ENCODE results near the gene RBM18.

The RBM18 gene

DNA sequence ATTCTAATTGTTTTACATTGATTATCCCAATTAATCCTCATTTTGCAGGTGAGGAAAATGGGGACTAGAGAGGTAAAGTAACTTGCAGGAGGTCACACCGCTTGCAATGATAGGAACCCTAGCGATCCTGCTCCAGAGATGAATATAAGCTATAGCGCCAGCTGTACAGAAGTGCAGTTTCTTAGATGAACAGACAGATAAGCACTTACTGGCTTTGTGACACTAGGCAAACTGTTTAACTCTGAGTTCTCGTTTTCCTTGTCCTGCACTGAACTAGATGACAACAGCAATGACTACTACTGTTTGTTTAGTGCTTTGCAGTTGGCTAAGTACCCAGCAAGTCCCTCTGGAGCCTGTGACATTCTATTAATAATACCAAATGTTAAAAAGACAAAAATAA is 47.0 kb downstream of the RBM18 start:
- Histone ChIP-seq H3K27me3 (peaks cover 69 to 96% (median 84%) of the 10 kb centered on the region in 11 experiments), H3K4me1 (peaks cover 45 to 74% (median 65%) of the 10 kb centered on the region in 10 experiments)

DNA sequence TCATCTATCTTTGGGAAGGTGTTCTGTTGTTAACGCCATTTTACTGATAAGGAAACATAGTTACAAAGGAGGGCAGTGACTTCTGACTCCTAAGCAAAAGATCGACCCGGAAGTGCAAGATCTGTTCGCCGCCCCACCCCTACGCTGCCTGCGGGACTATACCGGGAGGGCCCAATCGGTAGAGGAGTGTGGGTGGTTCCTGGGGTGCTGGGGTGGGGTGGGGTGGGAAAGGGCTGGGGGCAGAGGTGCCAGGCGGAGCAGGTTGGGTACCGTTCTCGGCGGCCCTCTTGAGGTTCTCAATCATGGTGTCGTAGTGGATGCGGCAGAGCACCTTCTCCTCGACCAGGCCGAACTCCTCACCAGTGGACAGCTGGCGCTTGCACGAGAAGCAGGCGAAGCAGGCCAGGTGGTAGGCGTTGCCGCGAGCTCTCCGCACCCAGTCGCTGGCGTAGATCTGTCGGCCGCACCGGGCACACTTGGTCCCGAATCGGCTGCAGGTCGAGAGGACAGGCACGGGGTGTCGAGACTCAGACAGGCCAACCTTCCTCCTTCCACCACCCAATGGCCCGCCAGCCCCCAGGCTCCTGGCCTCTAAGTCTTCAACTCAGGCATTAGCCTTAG is 47.7 kb downstream of the RBM18 start:
- Histone ChIP-seq H3K27me3 (peaks cover 72 to 97% (median 87%) of the 10 kb centered on the region in 11 experiments), H3K4me3 (no peak overlapping the region), H3K4me1 (peaks cover 38 to 67% (median 59%) of the 10 kb centered on the region in 10 experiments), H3K4me2 (peak overlapping the region in 9 of 11 experiments; percentile 90 to 98 (median 95); a peak in 16 of 22 replicates), H3K27ac (no peak overlapping the region), H3K36me3 (no peaks in the 10 kb centered on the region), H4K20me1 (peaks cover 0 to 26% (median 0%) of the 10 kb centered on the region in 11 experiments; a peak in 2 of 22 replicates), H3K9me3 (replicated peaks in 1 of 11) (peaks cover 0 to 11% (median 0%) of the 10 kb centered on the region in 11 experiments; a peak in 6 of 22 replicates), H3K9ac (no peak overlapping the region)
- TF ChIP-seq Cebpa-rat (IDR thresholded peaks at IDR 0.05), result no peak

More for the DNA sequence above, 47.0 kb downstream of the RBM18 start:
- TF ChIP-seq Cebpa-rat (IDR thresholded peaks at IDR 0.05), result no peak
- Histone ChIP-seq H3K27ac (peak overlapping the region in 5 of 11 experiments; percentile 69 to 79 (median 75); a peak in 9 of 22 replicates), H4K20me1 (peaks cover 0 to 26% (median 0%) of the 10 kb centered on the region in 11 experiments; a peak in 2 of 22 replicates), H3K4me3 (no peak overlapping the region), H3K4me2 (peak overlapping the region; percentile 89 to 98 (median 95); a peak in 21 of 22 replicates), H3K9ac (peak overlapping the region in 1 of 11 experiments; percentile 67; a peak in 2 of 22 replicates), H3K36me3 (no peaks in the 10 kb centered on the region), H3K9me3 (replicated peaks in 1 of 11) (peaks cover 0 to 11% (median 0%) of the 10 kb centered on the region in 11 experiments; a peak in 6 of 22 replicates)

DNA sequence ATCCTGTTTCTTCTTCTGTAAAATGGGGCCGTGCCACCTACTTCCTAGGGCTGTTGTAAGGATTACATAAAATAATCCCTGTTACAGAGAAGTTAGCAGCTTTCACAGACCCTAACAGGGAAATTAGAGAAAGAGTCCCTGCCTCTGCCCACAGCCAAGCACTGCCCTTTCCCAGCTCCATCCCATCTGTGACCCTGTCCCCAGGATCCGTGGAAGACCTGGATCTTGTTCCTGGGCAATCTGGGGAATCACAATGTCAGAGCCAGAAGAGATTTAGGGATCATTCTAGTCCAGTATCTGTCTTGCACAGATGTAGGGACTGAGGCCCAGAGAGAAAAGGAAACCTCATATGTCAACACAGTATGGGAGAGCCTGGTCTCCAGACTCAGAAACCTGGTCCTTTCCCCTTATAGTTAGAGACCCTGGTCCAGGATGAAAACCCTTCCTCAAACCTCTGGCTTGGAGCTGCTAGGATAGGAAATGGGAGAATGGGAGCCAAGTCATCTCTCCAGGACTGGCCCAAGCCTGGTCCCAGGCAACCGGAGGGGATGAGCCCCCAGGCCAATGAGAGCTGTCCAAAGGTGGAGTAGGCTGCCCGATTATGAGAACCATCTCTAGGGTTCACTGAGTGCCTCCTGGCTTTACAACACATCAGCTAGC is 48.4 kb downstream of the RBM18 start:
- H3K27me3 ChIP-seq, result peaks cover 67 to 97% (median 84%) of the 10 kb centered on the region in 11 experiments
- H3K27ac ChIP-seq, result no peak overlapping the region
- no peak overlapping the region for H3K4me3 ChIP-seq
- H3K36me3 ChIP-seq, result no peaks in the 10 kb centered on the region
- peaks cover 0 to 26% (median 0%) of the 10 kb centered on the region in 11 experiments; a peak in 2 of 22 replicates for H4K20me1 ChIP-seq
- no peak overlapping the region; a peak in 1 of 22 replicates for H3K4me2 ChIP-seq
- H3K4me1 ChIP-seq, result peaks cover 31 to 61% (median 54%) of the 10 kb centered on the region in 10 experiments
- no peak for TF ChIP-seq Cebpa-rat (IDR thresholded peaks at IDR 0.05)
- no peak overlapping the region for H3K9ac ChIP-seq
- H3K9me3 ChIP-seq (replicated peaks in 1 of 11), result peaks cover 0 to 11% (median 0%) of the 10 kb centered on the region in 11 experiments; a peak in 6 of 22 replicates

DNA sequence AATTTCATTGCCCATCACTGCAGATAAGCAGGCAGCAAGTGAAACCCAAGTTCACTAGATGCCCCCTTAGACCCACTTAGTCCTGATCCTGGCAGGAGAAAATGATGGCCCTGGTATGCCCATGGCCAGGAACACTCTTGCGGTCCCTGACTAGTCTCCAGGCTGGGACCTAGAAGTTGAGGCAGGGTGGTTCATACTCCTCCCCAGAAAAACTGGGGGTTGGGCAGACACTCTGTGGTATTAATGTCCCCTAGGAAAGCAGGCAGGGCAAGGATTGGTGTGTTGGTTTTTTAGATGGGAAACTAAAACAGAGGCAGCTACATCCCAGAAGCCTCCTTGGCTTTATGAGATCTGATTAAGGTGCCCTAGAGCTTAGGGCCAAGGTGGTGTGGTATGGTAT is 49.0 kb downstream of the RBM18 start:
- H4K20me1 ChIP-seq, result peaks cover 0 to 25% (median 0%) of the 10 kb centered on the region in 11 experiments; a peak in 2 of 22 replicates
- no peak for TF ChIP-seq Cebpa-rat (IDR thresholded peaks at IDR 0.05)
- no peak overlapping the region; a peak in 1 of 22 replicates for H3K4me2 ChIP-seq
- H3K9me3 ChIP-seq (replicated peaks in 1 of 11), result peaks cover 0 to 11% (median 0%) of the 10 kb centered on the region in 11 experiments; a peak in 6 of 22 replicates
- H3K4me3 ChIP-seq, result no peak overlapping the region
- H3K9ac ChIP-seq, result no peak overlapping the region
- no peak overlapping the region for H3K27ac ChIP-seq
- H3K4me1 ChIP-seq, result peaks cover 26 to 55% (median 48%) of the 10 kb centered on the region in 10 experiments
- peaks cover 61 to 91% (median 78%) of the 10 kb centered on the region in 11 experiments for H3K27me3 ChIP-seq
- no peaks in the 10 kb centered on the region for H3K36me3 ChIP-seq

DNA sequence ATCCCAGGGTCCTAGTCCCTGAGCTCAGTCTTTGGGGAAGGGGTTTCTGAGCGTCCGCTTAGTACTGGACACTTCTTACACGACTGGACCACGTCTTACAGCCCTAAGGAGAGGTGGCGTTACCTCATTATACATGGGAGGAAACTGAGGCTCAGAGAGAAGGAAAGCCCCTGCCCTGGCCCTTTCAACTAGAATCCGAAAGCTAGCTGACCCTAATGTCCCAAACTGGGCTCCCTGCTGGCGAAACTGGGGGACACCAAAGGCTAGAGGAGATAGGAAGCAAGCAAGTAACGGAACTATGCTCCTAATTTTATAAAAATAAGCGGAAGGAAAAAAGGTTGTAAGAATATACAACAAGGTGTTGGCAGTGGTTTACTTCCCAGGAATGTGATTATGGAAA is 50.1 kb downstream of the RBM18 start:
- peaks cover 50 to 79% (median 67%) of the 10 kb centered on the region in 11 experiments for H3K27me3 ChIP-seq
- H3K27ac ChIP-seq, result no peak overlapping the region
- H3K4me1 ChIP-seq, result peaks cover 22 to 43% (median 37%) of the 10 kb centered on the region in 10 experiments
- H3K9ac ChIP-seq, result no peak overlapping the region
- peaks cover 0 to under 1% (median 0%) of the 10 kb centered on the region in 11 experiments; a peak in 1 of 22 replicates for H3K9me3 ChIP-seq (replicated peaks in 1 of 11)
- peaks cover 0 to 20% (median 0%) of the 10 kb centered on the region in 11 experiments; a peak in 2 of 22 replicates for H4K20me1 ChIP-seq
- no peak overlapping the region for H3K4me3 ChIP-seq
- no peaks in the 10 kb centered on the region for H3K36me3 ChIP-seq
- peak overlapping the region; percentile 76 to 93 (median 87); a peak in 12 of 22 replicates for H3K4me2 ChIP-seq
- no peak for TF ChIP-seq Cebpa-rat (IDR thresholded peaks at IDR 0.05)

DNA sequence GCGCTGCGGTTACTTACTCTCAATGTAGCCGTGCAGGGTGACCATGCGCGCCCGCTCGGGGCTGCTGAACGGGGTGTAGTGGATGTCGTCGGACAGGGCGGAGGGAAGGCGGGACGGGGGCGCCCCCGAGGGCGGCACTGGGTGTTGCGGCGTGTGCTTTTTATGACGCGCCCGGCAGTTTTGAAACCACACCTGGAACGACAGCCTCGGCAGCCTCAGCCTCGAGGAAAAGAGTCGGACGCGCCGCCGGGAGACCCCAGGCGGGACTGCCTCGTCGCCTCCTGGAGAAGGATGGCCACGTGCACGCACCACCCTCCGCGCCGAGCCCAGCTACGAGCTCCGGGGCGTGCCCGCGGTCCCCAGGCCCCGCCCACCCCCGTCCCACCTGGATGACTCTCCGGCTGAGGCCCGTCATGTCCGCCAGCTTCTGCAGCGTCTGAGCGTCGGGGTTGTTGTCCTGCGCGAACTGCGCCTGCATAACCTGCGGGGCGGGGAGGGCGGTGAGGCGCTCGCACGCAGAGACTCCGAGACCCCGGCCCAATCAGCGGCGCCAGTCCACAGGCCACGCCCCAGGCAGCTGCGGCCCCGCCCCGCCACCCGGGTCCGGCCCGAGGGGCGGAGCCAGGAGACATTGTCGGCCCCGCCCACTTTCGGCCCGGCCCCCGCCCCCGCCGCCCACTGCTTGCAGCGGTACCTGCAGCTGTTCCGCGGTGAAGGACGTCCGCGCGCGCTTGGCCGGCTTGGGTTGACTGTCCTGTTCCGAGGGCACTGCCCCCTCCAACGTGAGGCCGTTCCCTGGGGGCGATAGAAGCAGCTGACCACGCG is 50.8 kb downstream of the RBM18 start:
- Histone ChIP-seq H3K4me3 (peak overlapping the region; percentile 44 to 65 (median 50)), H3K4me2 (peak overlapping the region; percentile 76 to 93 (median 87)), H3K9ac (peak overlapping the region in 6 of 11 experiments; percentile 5 to 57 (median 36); a peak in 9 of 22 replicates), H3K4me1 (peaks cover 15 to 36% (median 29%) of the 10 kb centered on the region in 10 experiments), H3K9me3 (replicated peaks in 1 of 11) (no peaks in the 10 kb centered on the region), H3K27ac (peak overlapping the region in 4 of 11 experiments; percentile 26 to 43 (median 33); a peak in 3 of 22 replicates), H3K27me3 (peaks cover 43 to 72% (median 60%) of the 10 kb centered on the region in 11 experiments), H3K36me3 (no peaks in the 10 kb centered on the region), H4K20me1 (peaks cover 0 to 20% (median 0%) of the 10 kb centered on the region in 11 experiments; a peak in 2 of 22 replicates)
- no peak for TF ChIP-seq Cebpa-rat (IDR thresholded peaks at IDR 0.05)

DNA sequence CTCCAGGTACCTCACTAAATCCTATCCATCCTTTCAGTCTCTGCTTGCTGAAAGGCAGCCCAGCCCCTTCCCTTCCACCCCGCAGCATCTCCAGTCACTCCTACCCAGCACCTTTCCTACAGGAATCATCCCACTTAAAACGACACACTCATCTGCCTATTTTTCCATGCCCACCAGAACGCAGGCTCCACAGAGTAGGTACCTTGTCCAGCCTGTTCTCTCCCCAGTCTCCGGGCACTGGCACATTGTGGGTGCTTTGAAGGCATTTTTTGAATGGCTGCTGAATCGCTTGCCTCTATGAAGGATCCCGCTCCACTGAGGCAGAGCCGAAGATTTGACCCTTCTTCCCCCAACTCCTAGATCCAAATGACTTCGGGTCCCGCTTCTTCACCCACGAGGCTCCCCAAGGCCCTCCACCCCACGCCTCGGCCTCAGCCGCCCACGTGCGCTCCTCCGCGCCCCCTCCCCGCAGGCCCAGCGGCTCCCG is 51.5 kb downstream of the RBM18 start:
- H3K4me2 ChIP-seq, result peak overlapping the region; percentile 76 to 93 (median 87)
- H3K4me1 ChIP-seq, result peaks cover 9 to 29% (median 23%) of the 10 kb centered on the region in 10 experiments
- H3K36me3 ChIP-seq, result no peaks in the 10 kb centered on the region
- H3K4me3 ChIP-seq, result peak overlapping the region; percentile 44 to 65 (median 50)
- H3K9me3 ChIP-seq (replicated peaks in 1 of 11), result no peaks in the 10 kb centered on the region
- H3K27me3 ChIP-seq, result peaks cover 36 to 65% (median 53%) of the 10 kb centered on the region in 11 experiments
- peaks cover 0 to 16% (median 0%) of the 10 kb centered on the region in 11 experiments; a peak in 2 of 22 replicates for H4K20me1 ChIP-seq
- no peak for TF ChIP-seq Cebpa-rat (IDR thresholded peaks at IDR 0.05)
- peak overlapping the region in 6 of 11 experiments; percentile 5 to 57 (median 36); a peak in 8 of 22 replicates for H3K9ac ChIP-seq
- H3K27ac ChIP-seq, result peak overlapping the region in 4 of 11 experiments; percentile 26 to 43 (median 33); a peak in 3 of 22 replicates
